Keratinocyte (primary cell): ENCODE results near the gene TAGLN3. TPM values are rescaled to one million over a fixed set of nuclear protein-coding genes. Genes with fewer than 3 reads are reported as not detected.

Source experiments
- DNase-seq: peaks from one replicate; pipeline ENCODE4 v3.0.0-alpha.2; 2011; ENCODE audit warnings: low read depth, missing footprints, low spot score
- FAIRE-seq: peaks from 2 replicates; lab custom pipeline; 2011; peaks lifted over from hg19 to GRCh38; lab: Jason Lieb, UNC
- H2AFZ ChIP-seq: 2 replicates; pipeline ENCODE4 v1.6.0; 2012; ENCODE audit warnings: low read length, control low read depth, inconsistent platforms; ENCODE audit not compliant: control insufficient read depth
- H3K27ac ChIP-seq: 2 replicates; pipeline ENCODE4 v1.5.1; 2011; ENCODE audit warnings: low read length; ENCODE audit not compliant: control insufficient read depth, insufficient read depth
- H3K27me3 ChIP-seq: 3 replicates; pipeline ENCODE4 v1.6.0; 2011; ENCODE audit warnings: low read length; ENCODE audit not compliant: control insufficient read depth, insufficient read depth; ENCODE audit errors: extremely low read depth
- H3K36me3 ChIP-seq, 2 experiments: 2 replicates in 1 of 2; 3 replicates in 1 of 2; pipeline ENCODE4 v1.5.1; 2011; ENCODE audit warnings: low read length in 2 of 2, mild to moderate bottlenecking in 1 of 2; ENCODE audit not compliant: control insufficient read depth in 2 of 2, insufficient read depth in 2 of 2; ENCODE audit errors: extremely low read depth in 1 of 2
- H3K4me1 ChIP-seq: 3 replicates; pipeline ENCODE4 v1.5.1; 2011; ENCODE audit warnings: low read length; ENCODE audit not compliant: control insufficient read depth, insufficient read depth; ENCODE audit errors: extremely low read depth
- H3K4me2 ChIP-seq: 3 replicates; pipeline ENCODE4 v1.6.0; 2011; ENCODE audit warnings: low read depth, low read length; ENCODE audit not compliant: control insufficient read depth, insufficient read depth; ENCODE audit errors: extremely low read depth
- H3K4me3 ChIP-seq, 3 experiments: fragments of 200-600 bp in 1 of 3; sonication (generic) in 1 of 3; 2 replicates in 2 of 3; 3 replicates in 1 of 3; pipeline ENCODE4 v1.5.1; 2011 to 2016; ENCODE audit warnings: low read length in 3 of 3, mild to moderate bottlenecking in 3 of 3, control low read depth in 2 of 3, inconsistent platforms in 1 of 3, low read depth in 1 of 3, mixed read lengths in 1 of 3, mixed run types in 1 of 3, moderate library complexity in 1 of 3; ENCODE audit not compliant: control insufficient read depth in 2 of 3, insufficient read depth in 2 of 3; ENCODE audit errors: extremely low read depth in 1 of 3
- H3K79me2 ChIP-seq: 2 replicates; pipeline ENCODE4 v1.6.0; 2012; ENCODE audit warnings: low read length; ENCODE audit not compliant: control insufficient read depth, insufficient read depth
- H3K9ac ChIP-seq: 3 replicates; pipeline ENCODE4 v1.6.0; 2011; ENCODE audit warnings: low read length; ENCODE audit not compliant: control insufficient read depth, insufficient read depth; ENCODE audit errors: extremely low read depth
- H3K9me1 ChIP-seq: 3 replicates; pipeline ENCODE4 v1.6.0; 2011; ENCODE audit warnings: low read length; ENCODE audit not compliant: control insufficient read depth, insufficient read depth; ENCODE audit errors: extremely low read depth
- H3K9me3 ChIP-seq: 2 replicates; pipeline ENCODE4 v1.5.1; 2012; ENCODE audit warnings: low read depth, low read length; ENCODE audit not compliant: control insufficient read depth
- H4K20me1 ChIP-seq: 3 replicates; pipeline ENCODE4 v1.6.0; 2011; ENCODE audit warnings: low read length; ENCODE audit not compliant: control insufficient read depth, insufficient read depth; ENCODE audit errors: extremely low read depth
- CTCF ChIP-seq, 3 experiments: IDR thresholded peaks in 1 of 3; conservative IDR thresholded peaks in 1 of 3; optimal IDR thresholded peaks in 1 of 3; 2 replicates in 2 of 3; 3 replicates in 1 of 3; pipeline versions ENCODE3 to v1.5.1; 2011; ENCODE audit warnings: low read length in 3 of 3, mild to moderate bottlenecking in 3 of 3, moderate library complexity in 2 of 3, control low read depth in 1 of 3, inconsistent platforms in 1 of 3; ENCODE audit not compliant: insufficient read depth in 2 of 3; ENCODE audit errors: extremely low read depth in 1 of 3
- EZH2 ChIP-seq: IDR thresholded peaks from one replicate; pipeline ENCODE4 v1.6.1; 2012; ENCODE audit warnings: inconsistent platforms, mild to moderate bottlenecking, low read length, moderate library complexity
- dilution Hi-C: fragments of 300-500 bp; cut with MboI; formaldehyde crosslinking; loops from one replicate; pipeline ENCODE4 v1.7.0; 2020; ENCODE audit warnings: low sequenced_read_pairs; ENCODE audit not compliant: extremely low pct_ligation_motif_present
- polyA plus RNA-seq, 5 experiments: library from polyadenylated mRNA; depleted of rRNA in 3 of 5; stranded (reverse) in 3 of 5; stranded (forward) in 1 of 5; unstranded in 1 of 5; fragments of >200 nt; gene quantifications; 1 replicate in 1 of 5; 2 replicates in 3 of 5; 3 replicates in 1 of 5; pipeline versions ENCODE4 v1.2.1 to v1.2.3, GENCODE V29; 2011 to 2012; ENCODE audit warnings: missing spikeins in 2 of 5, low read depth in 1 of 5, low replicate concordance in 1 of 5

Gene TAGLN3
- polyA plus RNA-seq, 1 donor (not counting 4 experiments of a cell fraction or from before 2014, with no cell fraction given), result 8.9 TPM

GRCh38 chr3:111951032-111951431 is 47.7 kb upstream of the TAGLN3 start:
- dilution Hi-C loops, result no loop called here
- FAIRE-seq, result no peak
- no peaks in the 10 kb centered on the region for H4K20me1 ChIP-seq
- TF ChIP-seq EZH2 (no peak), CTCF (optimal IDR thresholded peaks at IDR 0.05 in 1 of 3, IDR thresholded peaks at IDR 0.05 in 1 of 3, conservative IDR thresholded peaks at IDR 0.05 in 1 of 3; ENCODE audit: extremely low read depth in 1 of 3, insufficient read depth in 2 of 3, low read length in 3 of 3) (no peak)
- H3K9me3 ChIP-seq, result no peaks in the 10 kb centered on the region
- no peak overlapping the region for H3K4me3 ChIP-seq
- peaks cover 24 to 45% of the 10 kb centered on the region in 2 experiments for H3K36me3 ChIP-seq
- H2AFZ ChIP-seq, result no peak overlapping the region
- H3K4me2 ChIP-seq, result no peak overlapping the region
- H3K9ac ChIP-seq, result no peak overlapping the region
- H3K9me1 ChIP-seq, result no peaks in the 10 kb centered on the region
- H3K27ac ChIP-seq, result no peak overlapping the region
- no peaks in the 10 kb centered on the region for H3K27me3 ChIP-seq
- DNase-seq, result no peak
- H3K79me2 ChIP-seq, result no peaks in the 10 kb centered on the region
- no peaks in the 10 kb centered on the region for H3K4me1 ChIP-seq

DNA sequence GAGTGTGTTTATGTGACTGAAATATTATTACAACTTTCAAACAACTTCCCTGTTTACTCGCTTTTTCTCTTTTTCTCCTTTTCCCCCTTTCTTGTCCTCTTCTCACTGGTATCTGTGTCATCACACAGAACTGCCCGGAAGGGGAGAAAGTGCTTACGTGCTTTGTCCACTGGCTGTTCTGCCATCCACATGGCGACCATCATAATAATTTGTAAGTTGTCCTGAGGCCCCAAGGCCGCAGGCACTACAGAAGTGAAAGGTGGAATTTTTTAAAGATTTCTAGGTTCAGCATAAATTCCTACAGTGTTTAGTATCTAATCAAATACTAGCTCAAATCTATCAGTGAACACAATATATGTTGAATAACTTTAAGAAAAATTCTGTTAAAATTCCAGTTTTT is 46.6 kb upstream of the TAGLN3 start:
- H3K9me3 ChIP-seq, result no peaks in the 10 kb centered on the region
- H3K9me1 ChIP-seq, result no peaks in the 10 kb centered on the region
- no peak overlapping the region for H3K27ac ChIP-seq
- no peak overlapping the region for H3K4me2 ChIP-seq
- no peak for TF ChIP-seq CTCF (optimal IDR thresholded peaks at IDR 0.05 in 1 of 3, IDR thresholded peaks at IDR 0.05 in 1 of 3, conservative IDR thresholded peaks at IDR 0.05 in 1 of 3; ENCODE audit: extremely low read depth in 1 of 3, insufficient read depth in 2 of 3, low read length in 3 of 3)
- no peak for TF ChIP-seq EZH2
- H4K20me1 ChIP-seq, result no peaks in the 10 kb centered on the region
- dilution Hi-C loops, result no loop called here
- no peaks in the 10 kb centered on the region for H3K79me2 ChIP-seq
- H3K4me3 ChIP-seq, result no peak overlapping the region
- FAIRE-seq (no peak), DNase-seq (no peak)
- H3K4me1 ChIP-seq, result no peaks in the 10 kb centered on the region
- H3K9ac ChIP-seq, result no peak overlapping the region
- H3K36me3 ChIP-seq, result peaks cover 26 to 44% of the 10 kb centered on the region in 2 experiments
- no peaks in the 10 kb centered on the region for H3K27me3 ChIP-seq
- H2AFZ ChIP-seq, result no peak overlapping the region
